ENCODE measurements around the gene TFAP2B.

- no peak for TF ChIP-seq CTCF (IDR thresholded peaks at IDR 0.05)
- no peak for TF ChIP-seq POLR2A (IDR thresholded peaks at IDR 0.05)
Measured at GRCh38 chr6:50845499-50846143, 26.9 kb downstream of the TFAP2B start.

All from right lobe of liver (tissue), 4 donors.